ENCODE data around the gene PERM1.

PERM1 gene

DNA sequence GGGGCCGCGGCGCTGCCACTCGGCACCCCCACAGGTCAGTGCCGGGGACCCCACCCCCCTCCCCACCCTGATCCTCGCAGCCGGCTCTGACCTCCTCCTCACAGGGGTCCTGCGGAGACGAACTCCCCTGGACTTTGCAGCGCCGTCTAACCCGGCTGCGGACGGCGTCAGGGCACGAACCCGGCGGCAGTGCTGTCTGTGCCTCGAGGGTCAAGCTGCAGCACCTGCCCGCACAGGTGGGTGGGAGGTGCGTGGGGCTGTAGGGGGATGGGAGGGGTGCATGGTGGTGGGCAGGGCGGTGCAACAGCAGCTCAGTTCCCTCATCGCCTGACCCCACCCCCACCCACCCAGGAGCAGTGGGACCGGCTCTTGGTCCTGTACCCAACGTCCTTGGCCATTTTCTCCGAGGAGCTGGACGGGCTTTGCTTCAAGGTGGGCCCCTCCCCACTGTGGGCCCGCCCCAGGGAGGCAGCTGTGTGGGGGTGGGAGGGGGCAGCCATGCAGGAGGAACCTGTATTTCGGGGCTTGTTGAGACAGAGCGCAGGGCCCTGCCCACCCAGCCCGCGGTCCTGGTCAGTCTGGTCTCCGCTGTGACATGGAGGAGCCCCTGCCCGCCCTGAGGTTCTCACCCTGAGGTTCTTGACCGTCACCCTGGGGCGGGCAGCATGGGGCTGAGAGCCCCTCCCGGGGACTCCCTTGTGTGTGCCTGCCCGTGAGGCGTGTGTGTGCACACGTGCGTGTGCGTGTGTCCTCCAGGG lies 10.7 kb downstream of the PERM1 start:
- Histone ChIP-seq H3K4me3 (ENCODE audit: low read depth, low read length) (no peak overlapping the region), H3K36me3 (replicated peaks) (no peaks in the 10 kb centered on the region), H3K27me3 (replicated peaks) (peaks cover 4% of the 10 kb centered on the region), H3K27ac (no peak overlapping the region)
- DNase-seq: no peak
- in situ Hi-C loops (cut with HindIII; ENCODE audit: low pct_ligation_motif_present, low sequenced_read_pairs): no loop called here
- TF ChIP-seq, protein P1, sequence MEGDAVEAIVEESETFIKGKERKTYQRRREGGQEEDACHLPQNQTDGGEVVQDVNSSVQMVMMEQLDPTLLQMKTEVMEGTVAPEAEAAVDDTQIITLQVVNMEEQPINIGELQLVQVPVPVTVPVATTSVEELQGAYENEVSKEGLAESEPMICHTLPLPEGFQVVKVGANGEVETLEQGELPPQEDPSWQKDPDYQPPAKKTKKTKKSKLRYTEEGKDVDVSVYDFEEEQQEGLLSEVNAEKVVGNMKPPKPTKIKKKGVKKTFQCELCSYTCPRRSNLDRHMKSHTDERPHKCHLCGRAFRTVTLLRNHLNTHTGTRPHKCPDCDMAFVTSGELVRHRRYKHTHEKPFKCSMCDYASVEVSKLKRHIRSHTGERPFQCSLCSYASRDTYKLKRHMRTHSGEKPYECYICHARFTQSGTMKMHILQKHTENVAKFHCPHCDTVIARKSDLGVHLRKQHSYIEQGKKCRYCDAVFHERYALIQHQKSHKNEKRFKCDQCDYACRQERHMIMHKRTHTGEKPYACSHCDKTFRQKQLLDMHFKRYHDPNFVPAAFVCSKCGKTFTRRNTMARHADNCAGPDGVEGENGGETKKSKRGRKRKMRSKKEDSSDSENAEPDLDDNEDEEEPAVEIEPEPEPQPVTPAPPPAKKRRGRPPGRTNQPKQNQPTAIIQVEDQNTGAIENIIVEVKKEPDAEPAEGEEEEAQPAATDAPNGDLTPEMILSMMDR (IDR thresholded peaks at IDR 0.05; ENCODE audit: low read depth, low read length, missing control alignments): no peak

DNA sequence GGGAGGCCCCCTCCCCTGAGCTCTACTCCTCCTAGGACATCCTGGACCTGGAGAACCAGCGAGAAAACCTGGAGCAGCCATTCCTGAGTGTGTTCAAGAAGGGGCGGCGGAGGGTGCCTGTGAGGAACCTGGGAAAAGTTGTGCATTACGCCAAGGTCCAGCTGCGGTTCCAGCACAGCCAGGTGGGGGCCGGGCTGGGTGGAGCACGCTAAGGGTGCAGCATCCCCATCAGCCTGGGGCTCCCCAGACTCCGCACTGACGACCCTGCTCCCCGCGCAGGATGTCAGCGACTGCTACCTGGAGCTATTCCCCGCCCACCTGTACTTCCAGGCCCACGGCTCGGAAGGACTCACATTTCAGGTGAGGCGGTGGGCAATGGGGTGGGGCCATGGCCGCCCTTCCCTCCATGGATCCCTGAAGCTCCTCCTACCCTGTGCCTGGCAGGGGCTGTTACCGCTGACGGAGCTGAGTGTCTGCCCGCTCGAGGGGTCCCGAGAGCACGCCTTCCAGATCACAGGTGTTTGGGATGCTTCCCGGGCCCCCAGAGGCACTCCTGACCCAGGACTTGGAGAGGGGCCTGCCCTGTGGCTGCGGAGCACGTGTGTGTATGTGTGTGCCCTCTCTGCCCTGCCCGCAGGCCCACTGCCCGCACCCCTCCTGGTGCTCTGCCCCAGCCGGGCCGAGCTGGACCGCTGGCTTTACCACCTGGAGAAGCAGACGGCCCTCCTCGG lies 11.5 kb downstream of the PERM1 start:
- Histone ChIP-seq H3K4me3 (ENCODE audit: low read depth, low read length) (no peak overlapping the region), H3K27ac (no peak overlapping the region), H3K36me3 (replicated peaks) (no peaks in the 10 kb centered on the region), H3K27me3 (replicated peaks) (peaks cover 4% of the 10 kb centered on the region)
- in situ Hi-C loops (cut with HindIII; ENCODE audit: low pct_ligation_motif_present, low sequenced_read_pairs): no loop called here
- DNase-seq: no peak
- TF ChIP-seq, protein P1 (IDR thresholded peaks at IDR 0.05; ENCODE audit: low read depth, low read length, missing control alignments): no peak

DNA sequence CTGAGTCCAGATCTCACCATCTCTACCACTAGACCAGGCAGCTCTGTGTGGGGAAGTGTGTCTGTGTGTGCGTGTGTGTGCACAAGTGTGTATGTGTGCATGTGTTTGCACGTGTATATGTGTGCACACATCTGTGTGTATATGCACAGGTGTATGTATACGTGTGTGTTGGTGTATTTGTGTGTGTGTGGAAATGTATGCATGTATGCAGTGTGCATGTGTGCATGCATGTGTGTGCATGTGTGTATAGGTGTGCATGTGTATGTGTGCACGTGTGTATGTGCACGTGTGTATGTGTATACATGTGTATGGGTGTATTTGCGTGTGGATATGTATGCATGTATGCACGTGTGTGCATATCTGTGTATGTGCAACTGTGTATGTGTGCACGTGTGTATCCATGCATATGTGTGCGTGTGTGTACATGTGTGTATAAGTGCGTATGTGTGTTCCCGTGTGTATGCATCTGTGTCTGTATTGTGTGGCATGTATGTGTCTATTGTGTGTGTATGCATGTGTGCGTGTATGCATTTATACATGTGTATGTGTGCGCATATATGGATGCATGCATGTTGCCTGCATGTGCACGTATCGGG lies 12.5 kb downstream of the PERM1 start:
- Histone ChIP-seq H3K36me3 (replicated peaks) (no peaks in the 10 kb centered on the region), H3K4me3 (ENCODE audit: low read depth, low read length) (no peak overlapping the region), H3K27me3 (replicated peaks) (peaks cover 4% of the 10 kb centered on the region), H3K27ac (no peak overlapping the region)
- TF ChIP-seq, protein P1 (IDR thresholded peaks at IDR 0.05; ENCODE audit: low read depth, low read length, missing control alignments): no peak
- DNase-seq: no peak
- in situ Hi-C loops (cut with HindIII; ENCODE audit: low pct_ligation_motif_present, low sequenced_read_pairs): no loop called here

DNA sequence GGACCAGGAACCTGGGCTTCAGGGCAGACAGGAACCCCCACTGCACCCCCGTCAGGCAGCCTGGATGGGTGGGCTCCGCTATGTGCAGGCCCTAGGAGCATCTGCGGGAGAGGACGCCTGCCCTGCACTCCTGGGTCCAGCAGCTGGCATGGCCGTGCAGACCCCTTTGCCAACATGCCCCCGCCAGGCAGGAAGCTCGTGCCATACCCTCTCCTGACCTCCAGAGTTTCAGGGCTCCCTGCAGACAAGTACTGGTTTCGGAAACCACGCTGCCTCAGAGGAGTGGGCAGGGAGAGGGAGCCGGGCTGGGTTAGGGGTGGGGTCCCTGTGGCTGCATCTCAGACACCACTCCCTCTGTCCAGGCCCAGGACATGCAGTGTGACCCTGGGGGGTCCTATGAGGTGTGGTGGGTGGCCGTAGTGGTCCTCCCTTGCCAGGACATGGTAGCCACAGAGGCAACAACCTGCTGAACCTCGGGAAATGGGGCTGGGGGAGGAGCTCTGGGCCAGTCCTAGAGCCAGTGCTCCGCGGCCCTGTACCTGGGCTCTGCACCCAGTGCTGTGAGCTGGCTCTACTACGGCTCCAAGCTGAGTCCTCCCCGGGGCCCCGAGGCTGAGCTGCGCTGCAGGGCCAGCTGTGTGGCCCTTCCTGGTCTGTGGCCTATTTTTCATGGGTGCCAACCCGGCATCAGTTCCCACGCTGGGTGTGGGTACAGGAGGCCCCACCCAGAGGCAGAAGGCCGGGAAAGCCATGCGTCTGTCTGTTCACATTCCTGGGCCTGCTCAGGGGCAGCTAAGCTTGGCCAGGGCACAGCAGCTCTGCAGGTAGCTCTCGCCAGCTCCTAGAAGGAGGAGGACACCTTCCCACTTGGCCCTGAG lies 14.2 kb downstream of the PERM1 start:
- no peak for DNase-seq
- TF ChIP-seq, protein P1 (IDR thresholded peaks at IDR 0.05; ENCODE audit: low read depth, low read length, missing control alignments): no peak
- peaks cover 8% of the 10 kb centered on the region for H3K36me3 ChIP-seq (replicated peaks)
- no peak overlapping the region for H3K27ac ChIP-seq
- no peak overlapping the region for H3K4me3 ChIP-seq (ENCODE audit: low read depth, low read length)
- in situ Hi-C loops (cut with HindIII; ENCODE audit: low pct_ligation_motif_present, low sequenced_read_pairs): no loop called here
- peaks cover 4% of the 10 kb centered on the region for H3K27me3 ChIP-seq (replicated peaks)

DNA sequence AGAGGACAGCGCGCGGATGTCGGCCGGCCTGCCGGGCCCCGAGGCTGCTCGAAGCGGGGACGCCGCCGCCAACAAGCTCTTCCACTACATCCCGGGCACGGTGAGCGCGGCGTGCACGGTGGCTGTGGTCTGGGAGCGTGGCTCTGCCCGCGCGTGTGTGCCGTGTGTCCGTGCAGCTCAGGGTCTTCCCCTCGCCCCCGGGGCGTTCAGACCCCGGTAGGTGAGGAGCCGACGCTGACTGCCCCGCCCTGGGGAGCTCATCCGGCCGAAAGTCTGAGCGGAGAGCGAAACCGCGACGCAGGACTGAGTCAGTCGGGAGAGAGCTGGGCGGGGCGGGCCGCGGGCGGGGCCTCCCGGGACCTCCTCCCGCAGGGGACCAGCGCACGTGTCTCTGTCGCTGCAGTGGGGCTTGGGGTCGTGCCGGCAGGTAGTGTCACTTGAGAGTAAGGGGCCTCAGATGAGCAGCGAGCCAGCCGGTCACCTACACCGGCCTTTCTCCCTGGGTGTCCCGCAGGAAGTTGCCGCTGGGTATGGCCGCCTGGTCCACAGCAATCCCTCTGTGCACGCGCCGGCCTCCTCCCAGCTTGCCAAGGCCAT lies 15.1 kb downstream of the PERM1 start:
- in situ Hi-C loops (cut with HindIII; ENCODE audit: low pct_ligation_motif_present, low sequenced_read_pairs): no loop called here

More for the DNA sequence above, 15.1 kb downstream of the PERM1 start:
- Histone ChIP-seq H3K4me3 (ENCODE audit: low read depth, low read length) (peak overlapping the region; percentile 63), H3K27me3 (replicated peaks) (peaks cover 4% of the 10 kb centered on the region), H3K27ac (peak overlapping the region; percentile 70), H3K36me3 (replicated peaks) (peaks cover 14% of the 10 kb centered on the region)
- DNase-seq: peak; percentile 49
- TF ChIP-seq, protein P1 (IDR thresholded peaks at IDR 0.05; ENCODE audit: low read depth, low read length, missing control alignments): no peak
